Ishikawa (cell line): ENCODE data around the gene HOXC10.

Experiments used
- CEBPB ChIP-seq: IDR thresholded peaks from 2 replicates; pipeline ENCODE4 v1.6.1; 2012
- CREB1 ChIP-seq: IDR thresholded peaks from 2 replicates; pipeline ENCODE4 v1.6.1; 2012; ENCODE audit warnings: low read depth
- EGR1 ChIP-seq: IDR thresholded peaks from 2 replicates; pipeline ENCODE4 v1.6.1; 2012
- EP300 ChIP-seq: IDR thresholded peaks from 2 replicates; pipeline ENCODE4 v1.6.1; 2012; ENCODE audit warnings: borderline replicate concordance
- FOXM1 ChIP-seq: IDR thresholded peaks from 2 replicates; pipeline ENCODE4 v1.6.1; 2012; ENCODE audit warnings: low read depth, borderline replicate concordance
- MAX ChIP-seq: IDR thresholded peaks from 2 replicates; pipeline ENCODE4 v1.6.1; 2012
- NFIC ChIP-seq: IDR thresholded peaks from 2 replicates; pipeline ENCODE4 v1.6.1; 2012
- RAD21 ChIP-seq: IDR thresholded peaks from 2 replicates; pipeline ENCODE4 v1.6.1; 2012; ENCODE audit warnings: low read depth
- TAF1 ChIP-seq: IDR thresholded peaks from 2 replicates; pipeline ENCODE4 v1.6.1; 2012; ENCODE audit warnings: low read depth, mild to moderate bottlenecking
- TCF12 ChIP-seq: IDR thresholded peaks from 2 replicates; pipeline ENCODE4 v1.6.1; 2012; ENCODE audit warnings: low read depth
- TEAD4 ChIP-seq: IDR thresholded peaks from 2 replicates; pipeline ENCODE4 v1.6.1; 2012
- USF1 ChIP-seq: IDR thresholded peaks from 2 replicates; pipeline ENCODE4 v1.6.1; 2012
- YY1 ChIP-seq: IDR thresholded peaks from 2 replicates; pipeline ENCODE4 v1.6.1; 2012; ENCODE audit warnings: low read depth
- ZBTB7A ChIP-seq: IDR thresholded peaks from 2 replicates; pipeline ENCODE4 v1.6.1; 2012; ENCODE audit warnings: low read depth
- TF ChIP-seq, protein P1 (sequence below): IDR thresholded peaks from 2 replicates; pipeline ENCODE4 v1.6.1; 2012; ENCODE audit warnings: low read depth, mild to moderate bottlenecking

HOXC10 gene

GRCh38 chr12:54024127-54024526 lies 39.2 kb downstream of the HOXC10 start:
- TF ChIP-seq CEBPB = no peak
- no peak for TF ChIP-seq YY1
- no peak for TF ChIP-seq FOXM1
- TF ChIP-seq NFIC = no peak
- no peak for TF ChIP-seq USF1

GRCh38 chr12:54024581-54025305 lies 39.8 kb downstream of the HOXC10 start:
- TF ChIP-seq, protein P1, sequence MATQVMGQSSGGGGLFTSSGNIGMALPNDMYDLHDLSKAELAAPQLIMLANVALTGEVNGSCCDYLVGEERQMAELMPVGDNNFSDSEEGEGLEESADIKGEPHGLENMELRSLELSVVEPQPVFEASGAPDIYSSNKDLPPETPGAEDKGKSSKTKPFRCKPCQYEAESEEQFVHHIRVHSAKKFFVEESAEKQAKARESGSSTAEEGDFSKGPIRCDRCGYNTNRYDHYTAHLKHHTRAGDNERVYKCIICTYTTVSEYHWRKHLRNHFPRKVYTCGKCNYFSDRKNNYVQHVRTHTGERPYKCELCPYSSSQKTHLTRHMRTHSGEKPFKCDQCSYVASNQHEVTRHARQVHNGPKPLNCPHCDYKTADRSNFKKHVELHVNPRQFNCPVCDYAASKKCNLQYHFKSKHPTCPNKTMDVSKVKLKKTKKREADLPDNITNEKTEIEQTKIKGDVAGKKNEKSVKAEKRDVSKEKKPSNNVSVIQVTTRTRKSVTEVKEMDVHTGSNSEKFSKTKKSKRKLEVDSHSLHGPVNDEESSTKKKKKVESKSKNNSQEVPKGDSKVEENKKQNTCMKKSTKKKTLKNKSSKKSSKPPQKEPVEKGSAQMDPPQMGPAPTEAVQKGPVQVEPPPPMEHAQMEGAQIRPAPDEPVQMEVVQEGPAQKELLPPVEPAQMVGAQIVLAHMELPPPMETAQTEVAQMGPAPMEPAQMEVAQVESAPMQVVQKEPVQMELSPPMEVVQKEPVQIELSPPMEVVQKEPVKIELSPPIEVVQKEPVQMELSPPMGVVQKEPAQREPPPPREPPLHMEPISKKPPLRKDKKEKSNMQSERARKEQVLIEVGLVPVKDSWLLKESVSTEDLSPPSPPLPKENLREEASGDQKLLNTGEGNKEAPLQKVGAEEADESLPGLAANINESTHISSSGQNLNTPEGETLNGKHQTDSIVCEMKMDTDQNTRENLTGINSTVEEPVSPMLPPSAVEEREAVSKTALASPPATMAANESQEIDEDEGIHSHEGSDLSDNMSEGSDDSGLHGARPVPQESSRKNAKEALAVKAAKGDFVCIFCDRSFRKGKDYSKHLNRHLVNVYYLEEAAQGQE = no peak
- no peak for TF ChIP-seq TEAD4
- TF ChIP-seq ZBTB7A = no peak
- TF ChIP-seq YY1 = no peak
- no peak for TF ChIP-seq NFIC
- TF ChIP-seq EGR1 = no peak
- TF ChIP-seq TAF1 = no peak
- no peak for TF ChIP-seq RAD21

DNA sequence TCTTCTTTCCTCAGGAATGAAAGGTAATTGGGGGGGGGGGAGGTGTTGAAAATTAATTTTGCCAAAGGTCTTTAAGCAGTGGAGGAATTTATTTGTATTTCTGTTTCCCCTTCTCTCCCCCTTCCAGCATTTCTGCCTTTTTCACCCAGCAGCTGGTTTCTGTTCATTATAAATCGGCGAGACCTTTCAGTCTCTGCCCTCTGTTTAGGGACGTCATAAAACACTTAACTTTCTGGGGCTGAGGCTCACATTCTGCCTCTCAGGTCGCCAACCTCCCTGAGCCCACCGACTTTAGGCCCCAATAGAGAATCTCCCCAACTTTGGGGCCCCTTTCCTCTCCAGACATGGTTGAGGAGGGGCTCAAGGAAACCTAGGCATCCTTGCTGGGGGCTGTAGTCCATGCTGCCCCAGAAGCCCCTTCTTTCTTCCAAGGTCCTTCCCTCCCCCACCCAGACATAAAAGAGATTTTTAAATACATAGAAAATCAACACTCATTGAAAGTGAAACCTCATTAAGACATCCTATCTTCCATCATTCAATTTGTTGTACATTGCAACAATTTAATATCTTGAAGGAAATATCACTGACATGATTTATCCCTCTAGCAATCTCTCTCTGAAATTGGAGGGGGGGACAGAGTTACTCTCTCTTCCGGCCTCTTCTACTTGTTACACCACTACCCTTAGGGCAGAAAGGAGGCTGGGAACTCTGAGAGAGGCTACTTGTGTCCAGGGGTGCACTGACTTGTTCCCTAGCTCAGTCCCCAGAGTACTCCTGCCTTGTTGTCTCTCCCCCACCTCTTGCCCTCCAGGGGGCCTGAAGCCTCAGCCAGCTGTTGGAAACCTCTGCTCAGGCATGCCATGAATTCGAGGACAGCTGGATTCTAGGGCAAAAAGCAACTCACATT lies 40.8 kb downstream of the HOXC10 start:
- TF ChIP-seq TAF1 = no peak
- no peak for TF ChIP-seq MAX
- TF ChIP-seq YY1 = no peak
- no peak for TF ChIP-seq USF1
- TF ChIP-seq TCF12 = no peak
- TF ChIP-seq CEBPB = no peak
- TF ChIP-seq EP300 = no peak
- no peak for TF ChIP-seq EGR1
- TF ChIP-seq CREB1 = no peak
- no peak for TF ChIP-seq FOXM1
- no peak for TF ChIP-seq NFIC
- no peak for TF ChIP-seq RAD21
- no peak for TF ChIP-seq TEAD4
- no peak for TF ChIP-seq ZBTB7A
- TF ChIP-seq, protein P1 = no peak

DNA sequence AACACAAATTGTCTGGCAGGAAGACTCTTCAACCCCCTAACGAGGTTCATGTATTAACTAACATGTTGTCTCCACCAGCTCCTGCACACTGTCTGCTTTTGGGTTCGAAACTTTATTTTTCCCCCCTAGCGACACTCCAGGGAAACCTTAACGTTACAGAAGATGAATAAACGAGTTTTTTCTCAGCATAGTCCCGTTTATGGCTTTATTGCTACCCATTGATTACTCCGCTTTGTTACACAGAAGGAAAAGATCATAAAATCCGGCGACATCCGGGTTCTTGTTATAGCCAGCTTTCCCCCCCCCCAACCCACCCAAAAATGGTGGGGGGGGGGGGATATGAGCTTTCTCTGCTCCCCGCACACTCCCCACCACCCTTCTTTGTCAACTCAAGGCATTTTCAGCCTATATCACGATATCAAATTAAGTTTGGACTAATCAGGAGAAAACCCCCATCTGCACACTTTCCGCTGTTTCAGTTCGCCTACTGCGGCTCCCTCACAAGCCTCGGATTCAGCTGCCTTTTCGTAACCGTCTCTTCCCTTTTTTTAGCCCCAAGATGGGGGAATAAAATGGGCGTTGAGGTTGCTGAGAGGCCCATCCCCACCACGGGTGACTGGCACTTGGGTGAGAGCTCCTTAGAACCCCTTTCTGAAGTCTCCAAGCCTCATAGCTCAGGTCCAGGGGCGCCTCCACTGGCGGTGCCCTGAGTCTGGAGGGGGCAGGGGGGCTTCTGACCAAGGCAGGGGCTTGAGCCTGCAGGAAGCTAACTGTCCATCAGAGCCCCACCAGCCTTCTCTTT lies 41.9 kb downstream of the HOXC10 start:
- TF ChIP-seq NFIC (no peak), FOXM1 (no peak), EP300 (no peak), ZBTB7A (no peak), TEAD4 (no peak), TAF1 (no peak), CEBPB (no peak), TCF12 (no peak), YY1 (no peak), USF1 (no peak)
- TF ChIP-seq, protein P1 = no peak
